Testis (tissue), 3 donors: ENCODE results near the gene KRT74. TPM values are rescaled to one million over a fixed set of nuclear protein-coding genes. Genes with fewer than 3 reads are reported as not detected.

Experiments used
- DNase-seq: peaks from one replicate; pipeline ENCODE4 v3.0.0-alpha.2; 2019
- H3K27ac ChIP-seq, 2 donors: fragments of 200-600 bp; sonication (generic); one replicate each; pipeline ENCODE4 v1.5.1; 2019
- H3K27me3 ChIP-seq: fragments of 200-600 bp; sonication (generic); one replicate; pipeline ENCODE4 v1.5.1; 2019
- H3K36me3 ChIP-seq: fragments of 200-600 bp; sonication (generic); one replicate; pipeline ENCODE4 v1.5.1; 2017; ENCODE audit warnings: low read depth; ENCODE audit errors: missing control alignments
- H3K4me1 ChIP-seq: fragments of 200-600 bp; sonication (generic); one replicate; pipeline ENCODE4 v1.5.1; 2019
- H3K4me3 ChIP-seq, 2 donors: fragments of 200-600 bp; sonication (generic); one replicate each; pipeline ENCODE4 v1.5.1; 2017 to 2019
- H3K9me3 ChIP-seq: fragments of 200-600 bp; sonication (generic); one replicate; pipeline ENCODE4 v1.5.1; 2017
- POLR2A ChIP-seq: fragments of 450-650 bp; IDR thresholded peaks from one replicate; pipeline ENCODE4 v1.6.1; 2017; ENCODE audit warnings: antibody characterized with exemption, mild to moderate bottlenecking, moderate library complexity
- WGBS, 2 donors: methylation state at CpG; one replicate each; pipeline ENCODE4 v1.1.5; 2018; 5-methylcytosine and 5-hydroxymethylcytosine counted together
- intact Hi-C: fragments of 100-400 bp; cut with DNase I; formaldehyde crosslinking; loops from one replicate; pipeline ENCODE4 v1.15.1; 2023; ENCODE audit warnings: low total_unique reads
- polyA plus RNA-seq: library from polyadenylated mRNA; stranded (reverse); fragments of 350-450 nt; fragmentation: Illumina TruSeq; extraction: RNeasy Lipid Tissue Mini Kit (QIAGEN cat#74804); gene quantifications from one replicate; pipeline ENCODE4 v1.2.3, GENCODE V29; 2014; ENCODE audit warnings: low read depth, low replicate concordance; ENCODE audit not compliant: insufficient read depth
- total RNA-seq, 2 donors: library from RNA; depleted of rRNA; stranded (reverse); fragments of >200 nt; gene quantifications; one replicate each; pipeline ENCODE4 v1.2.3, GENCODE V29; 2016
- TF ChIP-seq, protein P1 (sequence below), 3 experiments: fragments of 450-650 bp in 2 of 3; fragments of 200-600 bp in 1 of 3; sonication (generic) in 1 of 3; IDR thresholded peaks; one replicate each; pipeline ENCODE4 v1.5.1; 2016 to 2019; ENCODE audit warnings: antibody characterized with exemption in 3 of 3, mild to moderate bottlenecking in 2 of 3, moderate library complexity in 1 of 3

Gene KRT74
- total and polyA plus RNA-seq, 3 donors from 2014 or later: 0.87 to 3.9 (median 2.2) TPM

DNA sequence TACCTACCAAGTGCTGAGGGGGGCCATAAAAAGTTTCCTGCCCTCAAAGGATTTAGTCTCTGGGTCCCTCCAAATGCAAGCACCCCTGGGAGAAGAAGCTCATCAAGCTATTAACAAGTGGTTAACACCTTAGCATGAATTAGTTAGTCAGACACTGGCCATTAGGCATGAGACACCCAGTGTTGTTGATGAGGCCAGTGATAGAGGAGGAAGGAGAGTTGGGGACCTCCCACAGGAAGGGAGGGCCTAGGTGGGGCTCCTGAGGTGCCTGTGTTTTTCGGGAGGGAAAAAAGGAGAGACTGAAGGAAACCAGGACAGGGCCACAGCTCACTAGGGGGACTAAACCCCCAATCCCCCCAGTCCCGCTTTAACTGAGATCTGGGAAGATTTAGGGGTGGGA lies 16.2 kb downstream of the KRT74 start:
- no peaks in the 10 kb centered on the region for H3K4me1 ChIP-seq
- no peaks in the 10 kb centered on the region for H3K36me3 ChIP-seq
- no peaks in the 10 kb centered on the region for H3K9me3 ChIP-seq
- intact Hi-C loops: no loop called here
- no peaks in the 10 kb centered on the region for H3K27me3 ChIP-seq
- H3K27ac ChIP-seq: no peak overlapping the region
- no peak overlapping the region for H3K4me3 ChIP-seq
- no peak for DNase-seq
- WGBS, 2 donors: 81 to 82% methylated on average over 2 of the region's 2 CpGs
- no peak for TF ChIP-seq POLR2A
- TF ChIP-seq, protein P1, sequence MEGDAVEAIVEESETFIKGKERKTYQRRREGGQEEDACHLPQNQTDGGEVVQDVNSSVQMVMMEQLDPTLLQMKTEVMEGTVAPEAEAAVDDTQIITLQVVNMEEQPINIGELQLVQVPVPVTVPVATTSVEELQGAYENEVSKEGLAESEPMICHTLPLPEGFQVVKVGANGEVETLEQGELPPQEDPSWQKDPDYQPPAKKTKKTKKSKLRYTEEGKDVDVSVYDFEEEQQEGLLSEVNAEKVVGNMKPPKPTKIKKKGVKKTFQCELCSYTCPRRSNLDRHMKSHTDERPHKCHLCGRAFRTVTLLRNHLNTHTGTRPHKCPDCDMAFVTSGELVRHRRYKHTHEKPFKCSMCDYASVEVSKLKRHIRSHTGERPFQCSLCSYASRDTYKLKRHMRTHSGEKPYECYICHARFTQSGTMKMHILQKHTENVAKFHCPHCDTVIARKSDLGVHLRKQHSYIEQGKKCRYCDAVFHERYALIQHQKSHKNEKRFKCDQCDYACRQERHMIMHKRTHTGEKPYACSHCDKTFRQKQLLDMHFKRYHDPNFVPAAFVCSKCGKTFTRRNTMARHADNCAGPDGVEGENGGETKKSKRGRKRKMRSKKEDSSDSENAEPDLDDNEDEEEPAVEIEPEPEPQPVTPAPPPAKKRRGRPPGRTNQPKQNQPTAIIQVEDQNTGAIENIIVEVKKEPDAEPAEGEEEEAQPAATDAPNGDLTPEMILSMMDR (IDR thresholded peaks at IDR 0.05): no peak

- no peaks in the 10 kb centered on the region for H3K4me1 ChIP-seq
- no peak for TF ChIP-seq POLR2A
- TF ChIP-seq, protein P1 (IDR thresholded peaks at IDR 0.05): no peak
- intact Hi-C loops: no loop called here
- no peaks in the 10 kb centered on the region for H3K36me3 ChIP-seq
- WGBS, 2 donors: 84 to 89% methylated on average over 6 of the region's 6 CpGs
- H3K9me3 ChIP-seq: no peaks in the 10 kb centered on the region
- H3K4me3 ChIP-seq: no peak overlapping the region
- no peak overlapping the region for H3K27ac ChIP-seq
- DNase-seq: no peak
- H3K27me3 ChIP-seq: no peaks in the 10 kb centered on the region
Observed at GRCh38 chr12:52555577-52555976, 18.1 kb downstream of the KRT74 start.

DNA sequence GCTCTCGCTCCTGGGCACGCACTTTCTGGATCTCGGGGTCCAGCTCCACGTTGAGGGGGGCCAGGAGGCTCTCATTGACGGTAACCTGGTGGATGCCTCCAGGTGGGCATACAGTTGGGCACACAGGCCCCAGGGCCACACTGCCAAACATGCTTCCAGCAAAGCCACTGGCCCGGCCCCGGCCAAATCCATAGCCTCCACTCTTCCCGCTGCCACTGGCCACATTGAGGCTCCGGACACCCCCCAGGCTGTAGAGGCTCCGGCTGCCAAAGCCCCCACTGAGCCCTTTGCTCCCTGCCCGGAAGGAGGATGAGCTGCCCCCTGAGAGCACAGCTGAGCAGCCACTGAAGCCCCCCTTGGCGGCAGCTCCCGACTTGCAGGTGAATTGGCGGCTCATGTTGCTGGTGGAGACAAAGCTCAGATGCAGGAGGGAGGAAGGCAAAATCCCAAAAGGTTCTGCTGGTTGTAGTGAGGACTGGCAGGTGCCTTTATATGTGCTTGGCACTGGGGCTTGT lies 20.9 kb downstream of the KRT74 start, which contains the start of gene KRT71:
KRT71 (minus strand) TSS at position 465 of the 515 bp plus-strand sequence; CDS start at position 397, 68 bp downstream.
- no peaks in the 10 kb centered on the region for H3K36me3 ChIP-seq
- H3K4me3 ChIP-seq: no peak within 1 kb of the TSS
- no peak for TF ChIP-seq POLR2A
- TF ChIP-seq, protein P1 (IDR thresholded peaks at IDR 0.05): no peak
- H3K4me1 ChIP-seq: no peaks in the 10 kb centered on the region
- no peak within 1 kb of the TSS for H3K27ac ChIP-seq
- intact Hi-C loops: no loop called here
- WGBS, 2 donors: 63 to 85% methylated on average over 5 to 14 of the region's 14 CpGs
- no peaks in the 10 kb centered on the region for H3K9me3 ChIP-seq
- H3K27me3 ChIP-seq: no peaks in the 10 kb centered on the region
- no peak for DNase-seq

DNA sequence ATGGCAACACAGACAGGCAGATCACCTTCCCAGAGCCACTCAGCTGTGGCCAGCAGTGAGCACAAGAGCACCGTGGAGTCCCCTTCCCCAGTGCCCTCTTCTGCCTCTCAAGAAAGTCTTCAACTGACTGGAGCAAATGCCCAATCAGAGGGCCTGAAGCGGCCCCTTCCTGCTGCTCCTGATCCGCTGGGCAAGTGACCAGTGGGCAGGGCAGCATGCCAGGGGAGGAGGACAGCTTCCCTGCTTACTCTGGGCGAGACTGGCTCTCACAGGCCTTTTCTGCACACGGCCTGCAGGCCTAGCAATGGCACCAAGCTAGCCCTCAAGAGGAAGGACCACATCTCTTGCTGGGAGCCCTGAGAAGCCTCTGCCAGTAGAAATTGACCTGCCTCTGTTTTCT lies 21.6 kb downstream of the KRT74 start:
- TF ChIP-seq, protein P1 (IDR thresholded peaks at IDR 0.05): no peak
- no peak for TF ChIP-seq POLR2A
- H3K27ac ChIP-seq: no peak overlapping the region
- no peaks in the 10 kb centered on the region for H3K9me3 ChIP-seq
- DNase-seq: peak; percentile 29
- WGBS, 2 donors: 87 to 91% methylated on average over 4 to 5 of the region's 5 CpGs
- H3K4me3 ChIP-seq: no peak overlapping the region
- no peaks in the 10 kb centered on the region for H3K4me1 ChIP-seq
- no peaks in the 10 kb centered on the region for H3K36me3 ChIP-seq
- no peaks in the 10 kb centered on the region for H3K27me3 ChIP-seq
- intact Hi-C loops: no loop called here

- Histone ChIP-seq H3K27ac (no peak overlapping the region), H3K27me3 (no peaks in the 10 kb centered on the region), H3K36me3 (no peaks in the 10 kb centered on the region), H3K4me3 (no peak overlapping the region), H3K4me1 (no peaks in the 10 kb centered on the region), H3K9me3 (no peaks in the 10 kb centered on the region)
- 63 to 73% methylated on average over 6 of the region's 6 CpGs for WGBS, 2 donors
- TF ChIP-seq, protein P1 (IDR thresholded peaks at IDR 0.05): no peak
- no peak for TF ChIP-seq POLR2A
- no peak for DNase-seq
- intact Hi-C loops: no loop called here
Observed at GRCh38 chr12:52551216-52551865, 22.3 kb downstream of the KRT74 start.
